GM23248 (cell line): Measurements from ENCODE around the gene HSFX3. TPM values are rescaled to one million over a fixed set of nuclear protein-coding genes. Genes with fewer than 3 reads are reported as not detected.
"Not testable (repeated sequence)": the region's sequence is repeated elsewhere in the genome, so short reads cannot be mapped to it uniquely, and the experiment has no call there.

Experiments used
- DNase-seq: peaks from one replicate; pipeline ENCODE4 v3.0.0-alpha.2; 2015
- H2AFZ ChIP-seq: fragments of 200-600 bp; sonication (generic); 2 replicates; pipeline ENCODE4 v1.6.1; 2016; ENCODE audit warnings: antibody characterized with exemption
- H3F3A ChIP-seq: fragments of 200-600 bp; sonication (generic); 2 replicates; pipeline ENCODE4 v1.6.1; 2016; ENCODE audit warnings: mild to moderate bottlenecking, antibody characterized with exemption, mixed run types; ENCODE audit not compliant: insufficient read depth
- H3K27ac ChIP-seq: fragments of 200-600 bp; sonication (generic); 2 replicates; pipeline ENCODE4 v1.5.1; 2016; ENCODE audit warnings: mild to moderate bottlenecking
- H3K27me3 ChIP-seq: fragments of 200-600 bp; sonication (generic); replicated peaks from 2 replicates; pipeline ENCODE4 v1.6.1; 2016; ENCODE audit warnings: mild to moderate bottlenecking; ENCODE audit not compliant: insufficient read depth
- H3K36me3 ChIP-seq: fragments of 200-600 bp; sonication (generic); 2 replicates; pipeline ENCODE4 v1.6.1; 2016; ENCODE audit warnings: low read depth, mild to moderate bottlenecking
- H3K4me1 ChIP-seq: fragments of 200-600 bp; sonication (generic); 2 replicates; pipeline ENCODE4 v1.6.1; 2016; ENCODE audit warnings: mild to moderate bottlenecking; ENCODE audit not compliant: insufficient read depth
- H3K4me2 ChIP-seq: fragments of 200-600 bp; sonication (generic); one replicate; pipeline ENCODE4 v1.6.1; 2016; ENCODE audit warnings: mild to moderate bottlenecking; ENCODE audit not compliant: unreplicated experiment
- H3K4me3 ChIP-seq: fragments of 200-600 bp; sonication (generic); 2 replicates; pipeline ENCODE4 v1.5.1; 2016; ENCODE audit warnings: mild to moderate bottlenecking
- H3K79me2 ChIP-seq: fragments of 200-600 bp; sonication (generic); 2 replicates; pipeline ENCODE4 v1.6.1; 2016; ENCODE audit warnings: mild to moderate bottlenecking; ENCODE audit not compliant: insufficient read depth
- H3K9ac ChIP-seq: fragments of 200-600 bp; sonication (generic); 2 replicates; pipeline ENCODE4 v1.6.1; 2016; ENCODE audit warnings: mild to moderate bottlenecking
- H3K9me2 ChIP-seq: fragments of 200-600 bp; sonication (generic); 2 replicates; pipeline ENCODE4 v1.6.1; 2016; ENCODE audit warnings: mixed run types, mild to moderate bottlenecking, moderate library complexity; ENCODE audit not compliant: insufficient read depth
- H3K9me3 ChIP-seq: fragments of 200-600 bp; sonication (generic); one replicate; pipeline ENCODE4 v1.6.1; 2017; ENCODE audit warnings: low read depth
- H4K20me1 ChIP-seq: fragments of 200-600 bp; sonication (generic); 2 replicates; pipeline ENCODE4 v1.6.0; 2016; ENCODE audit not compliant: insufficient read depth
- EZH2 ChIP-seq: fragments of 200-600 bp; sonication (generic); IDR thresholded peaks from 2 replicates; pipeline ENCODE4 v1.6.1; 2018; ENCODE audit warnings: antibody characterized with exemption, mild to moderate bottlenecking; ENCODE audit not compliant: insufficient read depth, poor library complexity, severe bottlenecking
- EZH2phosphoT487 ChIP-seq: fragments of 200-600 bp; sonication (generic); IDR thresholded peaks from 2 replicates; pipeline ENCODE4 v1.6.1; 2018; ENCODE audit warnings: antibody characterized with exemption, moderate library complexity, mild to moderate bottlenecking, low read depth; ENCODE audit not compliant: insufficient read depth
- WGBS, 2 experiments: methylation state at CpG; one replicate each; pipeline ENCODE4 v1.1.6; 2015 to 2017; ENCODE audit warnings: low lambda C conversion rate in 2 of 2, low coverage in 1 of 2; ENCODE audit errors: missing lambda C conversion rate in 2 of 2; 5-methylcytosine and 5-hydroxymethylcytosine counted together
- in situ Hi-C: fragments of 300-500 bp; cut with MboI; formaldehyde crosslinking; loops from 2 replicates; pipeline ENCODE4 v1.15.0; 2020
- polyA plus RNA-seq: library from polyadenylated mRNA; unstranded; fragments of >200 nt; fragmentation: Nextera tagmentation; extraction: Ambion mirVana; gene quantifications from 2 replicates; pipeline ENCODE4 v1.2.1, GENCODE V29; 2016
- total RNA-seq: library from RNA; depleted of rRNA; stranded (reverse); fragments of >200 nt; shearing (Covaris generic); gene quantifications from 2 replicates; pipeline ENCODE4 v1.2.3, GENCODE V29; 2014

The HSFX3 gene
- total and polyA plus RNA-seq, 2 experiments from 2014 or later = not detected

GRCh38 chrX:149568701-149569296, 19.1 kb upstream of the HSFX3 start:
- Histone ChIP-seq H3K4me2 (no peak overlapping the region), H3K36me3 (no peaks in the 10 kb centered on the region), H3F3A (no peaks in the 10 kb centered on the region), H3K9me2 (no peaks in the 10 kb centered on the region), H3K4me3 (no peak overlapping the region), H4K20me1 (no peaks in the 10 kb centered on the region), H2AFZ (no peak overlapping the region), H3K4me1 (no peaks in the 10 kb centered on the region), H3K9me3 (no peaks in the 10 kb centered on the region), H3K79me2 (no peaks in the 10 kb centered on the region), H3K9ac (no peak overlapping the region), H3K27me3 (no peaks in the 10 kb centered on the region), H3K27ac (no peak overlapping the region)
- no peak for DNase-seq
- TF ChIP-seq EZH2 (no peak), EZH2phosphoT487 (no peak)
- WGBS, 2 experiments = 61 to 75% methylated on average over 5 of the region's 5 CpGs
- in situ Hi-C loops = no loop called here

- no peak overlapping the region for H3K4me3 ChIP-seq
- in situ Hi-C loops = no loop called here
These were observed 18.1 kb upstream of the HSFX3 start for GRCh38 chrX:149567621-149568417.

GRCh38 chrX:149563359-149563758, 13.6 kb upstream of the HSFX3 start:
- H3K79me2 ChIP-seq = no peaks in the 10 kb centered on the region
- TF ChIP-seq EZH2phosphoT487 (no peak), EZH2 (no peak)

More at GRCh38 chrX:149567621-149568417, 18.1 kb upstream of the HSFX3 start:
- TF ChIP-seq EZH2 = no peak
- no peak for TF ChIP-seq EZH2phosphoT487
- H4K20me1 ChIP-seq = no peaks in the 10 kb centered on the region
- no peaks in the 10 kb centered on the region for H3K4me1 ChIP-seq
- WGBS, 2 experiments = 50 to 60% methylated on average over 6 to 7 of the region's 7 CpGs
- no peaks in the 10 kb centered on the region for H3K27me3 ChIP-seq
- H3K4me2 ChIP-seq = no peak overlapping the region
- H3F3A ChIP-seq = no peaks in the 10 kb centered on the region
- no peak overlapping the region for H3K27ac ChIP-seq
- no peak for DNase-seq
- H3K9ac ChIP-seq = no peak overlapping the region
- H2AFZ ChIP-seq = no peak overlapping the region
- H3K9me2 ChIP-seq = no peaks in the 10 kb centered on the region
- no peaks in the 10 kb centered on the region for H3K9me3 ChIP-seq
- H3K79me2 ChIP-seq = no peaks in the 10 kb centered on the region
- no peaks in the 10 kb centered on the region for H3K36me3 ChIP-seq

GRCh38 chrX:149555251-149555650, 5.5 kb upstream of the HSFX3 start:
- H3K27ac ChIP-seq, H3K9me2 ChIP-seq, H3K79me2 ChIP-seq, H3K9me3 ChIP-seq, H3K4me2 ChIP-seq, H3K27me3 ChIP-seq, DNase-seq, H3K9ac ChIP-seq, H3K4me3 ChIP-seq, H3K36me3 ChIP-seq, H2AFZ ChIP-seq, H4K20me1 ChIP-seq, in situ Hi-C loops, H3F3A ChIP-seq, H3K4me1 ChIP-seq: not testable (repeated sequence)
- no CpG with 5 or more reads among the region's 4 CpGs for WGBS, 2 experiments

More at GRCh38 chrX:149563359-149563758, 13.6 kb upstream of the HSFX3 start:
- Histone ChIP-seq H3K27ac (no peak overlapping the region), H3K9me3 (no peaks in the 10 kb centered on the region), H3K4me1 (no peaks in the 10 kb centered on the region), H3K36me3 (no peaks in the 10 kb centered on the region), H2AFZ (no peak overlapping the region), H3K27me3 (no peaks in the 10 kb centered on the region), H3F3A (no peaks in the 10 kb centered on the region), H4K20me1 (no peaks in the 10 kb centered on the region), H3K9me2 (no peaks in the 10 kb centered on the region), H3K4me3 (no peak overlapping the region), H3K4me2 (no peak overlapping the region), H3K9ac (no peak overlapping the region)
- 59 to 68% methylated on average over 4 of the region's 4 CpGs for WGBS, 2 experiments
- in situ Hi-C loops = no loop called here
- no peak for DNase-seq

GRCh38 chrX:149551939-149552248, 2.2 kb upstream of the HSFX3 start:
- H3K27me3 ChIP-seq, H3K27ac ChIP-seq, H3F3A ChIP-seq, in situ Hi-C loops, H3K9me2 ChIP-seq, H3K36me3 ChIP-seq, H3K4me1 ChIP-seq, H3K79me2 ChIP-seq, H4K20me1 ChIP-seq, H3K9me3 ChIP-seq, H2AFZ ChIP-seq, DNase-seq, H3K9ac ChIP-seq, H3K4me2 ChIP-seq, H3K4me3 ChIP-seq: not testable (repeated sequence)
- no CpG with 5 or more reads among the region's 6 CpGs for WGBS, 2 experiments

- H3K9me2 ChIP-seq, H3K27me3 ChIP-seq, H2AFZ ChIP-seq, H3K4me1 ChIP-seq, H3F3A ChIP-seq, H3K4me2 ChIP-seq, DNase-seq, H4K20me1 ChIP-seq, H3K36me3 ChIP-seq, H3K4me3 ChIP-seq, in situ Hi-C loops, H3K79me2 ChIP-seq, H3K9ac ChIP-seq, H3K9me3 ChIP-seq, H3K27ac ChIP-seq: not testable (repeated sequence)
- no CpG with 5 or more reads among the region's 4 CpGs for WGBS, 2 experiments
These were observed 1.7 kb upstream of the HSFX3 start for GRCh38 chrX:149551245-149551938.
